H1 (cell line): Measurements from ENCODE around the gene PLEKHG3.

Source experiments
- CBX8 ChIP-seq: fragments of 300-800, 300-1000 bp; sonication (generic); IDR thresholded peaks from 2 replicates; pipeline ENCODE4 v1.7.1; 2016; ENCODE audit warnings: low read depth, low read length, borderline replicate concordance
- EP300 ChIP-seq, 2 experiments: IDR thresholded peaks; 1 replicate in 1 of 2; 2 replicates in 1 of 2; pipeline ENCODE4 v1.6.1; 2011 to 2012; ENCODE audit warnings: low read depth in 2 of 2, low read length in 2 of 2, mild to moderate bottlenecking in 2 of 2, borderline replicate concordance in 1 of 2, inconsistent platforms in 1 of 2, moderate library complexity in 1 of 2
- JUN ChIP-seq: IDR thresholded peaks from 2 replicates; pipeline ENCODE4 v1.6.1; 2011; ENCODE audit warnings: low read depth, mild to moderate bottlenecking, improper control_type of control experiment, low read length
- NRF1 ChIP-seq: IDR thresholded peaks from 2 replicates; pipeline ENCODE4 v1.6.1; 2011; ENCODE audit warnings: mild to moderate bottlenecking, low read depth, low read length, improper control_type of control experiment
- POLR2A ChIP-seq, 2 experiments: IDR thresholded peaks; 1 replicate in 1 of 2; 2 replicates in 1 of 2; pipeline ENCODE4 v1.6.1; 2011; ENCODE audit warnings: low read depth in 2 of 2, low read length in 2 of 2, mild to moderate bottlenecking in 2 of 2; ENCODE audit errors: control extremely low read depth in 1 of 2
- POLR2AphosphoS5 ChIP-seq: IDR thresholded peaks from 2 replicates; pipeline ENCODE4 v1.6.1; 2011; ENCODE audit warnings: low read depth, low read length
- SRF ChIP-seq: IDR thresholded peaks from 2 replicates; pipeline ENCODE4 v1.6.1; 2011; ENCODE audit warnings: mild to moderate bottlenecking, low read depth, low read length, moderate library complexity
- TF ChIP-seq, protein P1 (sequence below), 3 experiments: IDR thresholded peaks; 1 replicate in 2 of 3; 2 replicates in 1 of 3; pipeline versions ENCODE4 v1.5.1 to v1.6.1; 2011; ENCODE audit warnings: low read length in 3 of 3, mild to moderate bottlenecking in 3 of 3, inconsistent platforms in 2 of 3, low read depth in 1 of 3, moderate library complexity in 1 of 3; ENCODE audit not compliant: insufficient read depth in 1 of 3; ENCODE audit errors: control extremely low read depth in 1 of 3

DNA sequence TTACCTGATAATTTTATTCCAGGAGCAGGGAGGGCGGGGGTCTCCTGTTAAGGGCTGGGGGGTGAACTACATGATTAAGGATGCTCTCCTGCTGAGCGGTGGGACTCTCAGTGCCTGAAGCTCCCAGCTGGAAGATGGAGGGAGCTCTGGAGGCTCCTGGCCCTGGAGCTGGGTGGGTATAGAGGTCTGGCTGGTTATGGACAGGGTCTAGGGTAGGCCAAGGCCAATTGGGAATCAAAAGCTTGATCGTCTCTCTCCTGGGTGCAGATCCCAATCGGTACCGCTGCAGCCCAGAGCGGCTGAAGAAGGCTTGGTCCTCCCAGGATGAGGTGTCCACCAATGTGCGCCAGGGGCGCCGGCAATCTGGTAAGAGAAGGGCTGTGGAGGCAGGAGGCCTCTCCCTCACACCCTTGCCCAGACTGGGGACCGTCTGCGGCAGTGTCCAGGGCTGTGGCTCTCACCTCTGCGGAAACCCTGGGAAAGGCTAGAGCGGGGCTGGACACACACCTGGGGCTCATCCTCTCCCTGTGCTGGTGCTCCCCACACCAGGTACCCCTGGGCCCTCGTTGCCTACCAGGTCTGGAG is 28.4 kb downstream of the PLEKHG3 start:
- no peak for TF ChIP-seq POLR2A (IDR thresholded peaks at IDR 0.05; ENCODE audit: control extremely low read depth in 1 of 2, low read depth in 2 of 2, low read length in 2 of 2)
- TF ChIP-seq, protein P1, sequence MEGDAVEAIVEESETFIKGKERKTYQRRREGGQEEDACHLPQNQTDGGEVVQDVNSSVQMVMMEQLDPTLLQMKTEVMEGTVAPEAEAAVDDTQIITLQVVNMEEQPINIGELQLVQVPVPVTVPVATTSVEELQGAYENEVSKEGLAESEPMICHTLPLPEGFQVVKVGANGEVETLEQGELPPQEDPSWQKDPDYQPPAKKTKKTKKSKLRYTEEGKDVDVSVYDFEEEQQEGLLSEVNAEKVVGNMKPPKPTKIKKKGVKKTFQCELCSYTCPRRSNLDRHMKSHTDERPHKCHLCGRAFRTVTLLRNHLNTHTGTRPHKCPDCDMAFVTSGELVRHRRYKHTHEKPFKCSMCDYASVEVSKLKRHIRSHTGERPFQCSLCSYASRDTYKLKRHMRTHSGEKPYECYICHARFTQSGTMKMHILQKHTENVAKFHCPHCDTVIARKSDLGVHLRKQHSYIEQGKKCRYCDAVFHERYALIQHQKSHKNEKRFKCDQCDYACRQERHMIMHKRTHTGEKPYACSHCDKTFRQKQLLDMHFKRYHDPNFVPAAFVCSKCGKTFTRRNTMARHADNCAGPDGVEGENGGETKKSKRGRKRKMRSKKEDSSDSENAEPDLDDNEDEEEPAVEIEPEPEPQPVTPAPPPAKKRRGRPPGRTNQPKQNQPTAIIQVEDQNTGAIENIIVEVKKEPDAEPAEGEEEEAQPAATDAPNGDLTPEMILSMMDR (IDR thresholded peaks at IDR 0.05; ENCODE audit: control extremely low read depth in 1 of 3, insufficient read depth in 1 of 3, low read depth in 1 of 3, low read length in 3 of 3), result no peak
- no peak for TF ChIP-seq POLR2AphosphoS5
- TF ChIP-seq EP300 (IDR thresholded peaks at IDR 0.05; ENCODE audit: borderline replicate concordance in 1 of 2, low read depth in 2 of 2, low read length in 2 of 2), result no peak
- TF ChIP-seq NRF1, result no peak
- TF ChIP-seq SRF, result no peak
- TF ChIP-seq CBX8, result no peak
- TF ChIP-seq JUN, result no peak
